ENCODE data around the gene GCSAML. TPM values are rescaled to one million over a fixed set of nuclear protein-coding genes. Genes with fewer than 3 reads are reported as not detected.

GCSAML gene
- polyA plus RNA-seq, 1 donor from 2014 or later: not detected

GRCh38 chr1:247536340-247536739 is 12.6 kb upstream of the GCSAML start, which contains the start of gene OR2C3:
TSS of gene OR2C3 (minus strand) at chr1:247536440. CDS start at chr1:247532511, 3,929 bp downstream.
- no peaks in the 10 kb centered on the region for H3K36me3 ChIP-seq (ENCODE audit: insufficient read depth, low read length)
- no peak within 1 kb of the TSS for H3K4me3 ChIP-seq (ENCODE audit: low read length)
- no peaks in the 10 kb centered on the region for H3K9me3 ChIP-seq (ENCODE audit: low read length)
- no peaks in the 10 kb centered on the region for H3K9me2 ChIP-seq (ENCODE audit: insufficient read depth, low read length)
- H3K4me2 ChIP-seq (ENCODE audit: low read length): no peak within 1 kb of the TSS
- H3K79me2 ChIP-seq (replicated peaks; ENCODE audit: insufficient read depth, low read length): no peaks in the 10 kb centered on the region
- no peaks in the 10 kb centered on the region for H3F3A ChIP-seq (ENCODE audit: insufficient read depth, low read length, poor library complexity, severe bottlenecking)
- no peak for TF ChIP-seq CTCF (IDR thresholded peaks at IDR 0.05; ENCODE audit: poor library complexity, severe bottlenecking)
- no peak for TF ChIP-seq EP300 (conservative IDR thresholded peaks at IDR 0.05; ENCODE audit: poor library complexity, severe bottlenecking)
- no peak for TF ChIP-seq RAD21 (conservative IDR thresholded peaks at IDR 0.05)
- TF ChIP-seq TAF1 (IDR thresholded peaks at IDR 0.05; ENCODE audit: low read depth): no peak
- no peak for TF ChIP-seq MXI1 (conservative IDR thresholded peaks at IDR 0.05; ENCODE audit: poor library complexity, severe bottlenecking)
- TF ChIP-seq, protein P1, sequence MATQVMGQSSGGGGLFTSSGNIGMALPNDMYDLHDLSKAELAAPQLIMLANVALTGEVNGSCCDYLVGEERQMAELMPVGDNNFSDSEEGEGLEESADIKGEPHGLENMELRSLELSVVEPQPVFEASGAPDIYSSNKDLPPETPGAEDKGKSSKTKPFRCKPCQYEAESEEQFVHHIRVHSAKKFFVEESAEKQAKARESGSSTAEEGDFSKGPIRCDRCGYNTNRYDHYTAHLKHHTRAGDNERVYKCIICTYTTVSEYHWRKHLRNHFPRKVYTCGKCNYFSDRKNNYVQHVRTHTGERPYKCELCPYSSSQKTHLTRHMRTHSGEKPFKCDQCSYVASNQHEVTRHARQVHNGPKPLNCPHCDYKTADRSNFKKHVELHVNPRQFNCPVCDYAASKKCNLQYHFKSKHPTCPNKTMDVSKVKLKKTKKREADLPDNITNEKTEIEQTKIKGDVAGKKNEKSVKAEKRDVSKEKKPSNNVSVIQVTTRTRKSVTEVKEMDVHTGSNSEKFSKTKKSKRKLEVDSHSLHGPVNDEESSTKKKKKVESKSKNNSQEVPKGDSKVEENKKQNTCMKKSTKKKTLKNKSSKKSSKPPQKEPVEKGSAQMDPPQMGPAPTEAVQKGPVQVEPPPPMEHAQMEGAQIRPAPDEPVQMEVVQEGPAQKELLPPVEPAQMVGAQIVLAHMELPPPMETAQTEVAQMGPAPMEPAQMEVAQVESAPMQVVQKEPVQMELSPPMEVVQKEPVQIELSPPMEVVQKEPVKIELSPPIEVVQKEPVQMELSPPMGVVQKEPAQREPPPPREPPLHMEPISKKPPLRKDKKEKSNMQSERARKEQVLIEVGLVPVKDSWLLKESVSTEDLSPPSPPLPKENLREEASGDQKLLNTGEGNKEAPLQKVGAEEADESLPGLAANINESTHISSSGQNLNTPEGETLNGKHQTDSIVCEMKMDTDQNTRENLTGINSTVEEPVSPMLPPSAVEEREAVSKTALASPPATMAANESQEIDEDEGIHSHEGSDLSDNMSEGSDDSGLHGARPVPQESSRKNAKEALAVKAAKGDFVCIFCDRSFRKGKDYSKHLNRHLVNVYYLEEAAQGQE (IDR thresholded peaks at IDR 0.05; ENCODE audit: borderline replicate concordance): no peak
- no peak for TF ChIP-seq SMC3 (conservative IDR thresholded peaks at IDR 0.05; ENCODE audit: poor library complexity)
- no peak for TF ChIP-seq POLR2AphosphoS5 (IDR thresholded peaks at IDR 0.05)
- H3K27ac ChIP-seq (ENCODE audit: low read length): no peak within 1 kb of the TSS
- no peaks in the 10 kb centered on the region for H3K27me3 ChIP-seq (ENCODE audit: insufficient read depth, low read depth, low read length)
- no peaks in the 10 kb centered on the region for H4K20me1 ChIP-seq (ENCODE audit: insufficient read depth)
- H3K9ac ChIP-seq (ENCODE audit: low read length): no peak within 1 kb of the TSS
- no peak within 1 kb of the TSS for H2AFZ ChIP-seq (ENCODE audit: low read depth, low read length)

DNA sequence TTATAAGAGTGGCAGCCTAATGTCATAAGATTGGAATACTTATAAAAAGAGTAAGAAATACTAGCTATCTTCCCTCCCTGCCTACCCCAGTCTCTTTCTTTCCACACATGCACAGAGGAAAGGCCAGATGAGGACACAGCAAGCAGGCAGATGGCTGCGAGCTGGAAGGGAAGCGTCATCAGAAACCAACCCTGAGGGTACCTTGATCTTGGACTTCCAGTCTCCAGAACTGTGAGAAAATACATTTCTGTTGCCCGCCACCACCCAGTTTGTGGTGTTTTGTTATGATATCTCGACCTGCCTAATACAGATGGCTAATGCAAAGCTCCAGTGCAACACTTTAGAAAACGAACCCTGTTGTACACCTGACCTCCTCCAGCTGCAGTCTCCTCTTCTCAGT is 10.4 kb upstream of the GCSAML start:
- TF ChIP-seq CTCF (IDR thresholded peaks at IDR 0.05; ENCODE audit: poor library complexity, severe bottlenecking): no peak
- TF ChIP-seq, protein P1 (IDR thresholded peaks at IDR 0.05; ENCODE audit: borderline replicate concordance): no peak
- TF ChIP-seq POLR2AphosphoS5 (IDR thresholded peaks at IDR 0.05): no peak
- no peak for TF ChIP-seq EZH2 (IDR thresholded peaks at IDR 0.05; ENCODE audit: borderline replicate concordance, insufficient read depth, low read length, poor library complexity, severe bottlenecking)
- no peak for TF ChIP-seq MXI1 (conservative IDR thresholded peaks at IDR 0.05; ENCODE audit: poor library complexity, severe bottlenecking)
- no peak for TF ChIP-seq EP300 (conservative IDR thresholded peaks at IDR 0.05; ENCODE audit: poor library complexity, severe bottlenecking)
- TF ChIP-seq SMC3 (conservative IDR thresholded peaks at IDR 0.05; ENCODE audit: poor library complexity): no peak
- no peak for TF ChIP-seq TAF1 (IDR thresholded peaks at IDR 0.05; ENCODE audit: low read depth)
- TF ChIP-seq RAD21 (conservative IDR thresholded peaks at IDR 0.05): no peak

More for the DNA sequence above, 10.4 kb upstream of the GCSAML start:
- Histone ChIP-seq H2AFZ (ENCODE audit: low read depth, low read length) (no peak overlapping the region), H3K9ac (ENCODE audit: low read length) (no peak overlapping the region), H3K27me3 (ENCODE audit: insufficient read depth, low read depth, low read length) (no peaks in the 10 kb centered on the region), H3K4me2 (ENCODE audit: low read length) (no peak overlapping the region), H4K20me1 (ENCODE audit: insufficient read depth) (no peaks in the 10 kb centered on the region), H3K79me2 (replicated peaks; ENCODE audit: insufficient read depth, low read length) (no peaks in the 10 kb centered on the region), H3F3A (ENCODE audit: insufficient read depth, low read length, poor library complexity, severe bottlenecking) (no peaks in the 10 kb centered on the region), H3K36me3 (ENCODE audit: insufficient read depth, low read length) (no peaks in the 10 kb centered on the region), H3K27ac (ENCODE audit: low read length) (no peak overlapping the region), H3K9me3 (ENCODE audit: low read length) (no peaks in the 10 kb centered on the region), H3K9me2 (ENCODE audit: insufficient read depth, low read length) (no peaks in the 10 kb centered on the region), H3K4me3 (ENCODE audit: low read length) (no peak overlapping the region)

Measured in neural cell (in vitro differentiated cells).